ENCODE data around the gene MAP4K4. TPM values are rescaled to one million over a fixed set of nuclear protein-coding genes. Genes with fewer than 3 reads are reported as not detected.

MAP4K4 gene
- total RNA-seq, 1 donor from 2014 or later: 122 TPM

DNA sequence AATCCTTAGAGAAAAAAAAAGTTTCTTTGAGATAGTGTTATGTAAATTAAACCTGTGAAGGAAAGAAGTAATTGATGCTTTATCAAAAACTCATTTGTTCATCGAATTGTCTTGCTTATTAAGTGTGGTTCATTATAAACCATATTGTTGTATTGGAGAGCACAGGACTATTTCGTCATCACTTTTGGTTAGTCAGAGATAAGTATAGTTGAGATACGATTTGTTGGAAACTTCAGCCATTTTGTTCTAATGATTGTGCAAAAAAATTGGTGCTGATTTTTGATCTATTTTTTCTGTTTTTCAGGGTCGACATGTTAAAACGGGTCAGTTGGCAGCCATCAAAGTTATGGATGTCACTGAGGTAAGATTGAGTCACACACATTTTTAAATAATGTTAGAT, 92.9 kb downstream of the MAP4K4 start:
- DNase-seq (ENCODE audit: low spot score): no peak
- H3K27me3 Mint-ChIP-seq (ENCODE audit: low read depth): no peaks in the 10 kb centered on the region
- TF ChIP-seq, protein P1, sequence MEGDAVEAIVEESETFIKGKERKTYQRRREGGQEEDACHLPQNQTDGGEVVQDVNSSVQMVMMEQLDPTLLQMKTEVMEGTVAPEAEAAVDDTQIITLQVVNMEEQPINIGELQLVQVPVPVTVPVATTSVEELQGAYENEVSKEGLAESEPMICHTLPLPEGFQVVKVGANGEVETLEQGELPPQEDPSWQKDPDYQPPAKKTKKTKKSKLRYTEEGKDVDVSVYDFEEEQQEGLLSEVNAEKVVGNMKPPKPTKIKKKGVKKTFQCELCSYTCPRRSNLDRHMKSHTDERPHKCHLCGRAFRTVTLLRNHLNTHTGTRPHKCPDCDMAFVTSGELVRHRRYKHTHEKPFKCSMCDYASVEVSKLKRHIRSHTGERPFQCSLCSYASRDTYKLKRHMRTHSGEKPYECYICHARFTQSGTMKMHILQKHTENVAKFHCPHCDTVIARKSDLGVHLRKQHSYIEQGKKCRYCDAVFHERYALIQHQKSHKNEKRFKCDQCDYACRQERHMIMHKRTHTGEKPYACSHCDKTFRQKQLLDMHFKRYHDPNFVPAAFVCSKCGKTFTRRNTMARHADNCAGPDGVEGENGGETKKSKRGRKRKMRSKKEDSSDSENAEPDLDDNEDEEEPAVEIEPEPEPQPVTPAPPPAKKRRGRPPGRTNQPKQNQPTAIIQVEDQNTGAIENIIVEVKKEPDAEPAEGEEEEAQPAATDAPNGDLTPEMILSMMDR (IDR thresholded peaks at IDR 0.05): no peak
- H3K27ac Mint-ChIP-seq (ENCODE audit: unreplicated experiment): no peak overlapping the region
- H3K36me3 Mint-ChIP-seq (ENCODE audit: low read depth): peaks cover 2% of the 10 kb centered on the region
- peaks cover 59% of the 10 kb centered on the region for H3K4me1 Mint-ChIP-seq (ENCODE audit: low read depth)
- H3K9me3 Mint-ChIP-seq (ENCODE audit: low read depth): no peaks in the 10 kb centered on the region
- no peak overlapping the region for H3K4me3 Mint-ChIP-seq (ENCODE audit: unreplicated experiment)

DNA sequence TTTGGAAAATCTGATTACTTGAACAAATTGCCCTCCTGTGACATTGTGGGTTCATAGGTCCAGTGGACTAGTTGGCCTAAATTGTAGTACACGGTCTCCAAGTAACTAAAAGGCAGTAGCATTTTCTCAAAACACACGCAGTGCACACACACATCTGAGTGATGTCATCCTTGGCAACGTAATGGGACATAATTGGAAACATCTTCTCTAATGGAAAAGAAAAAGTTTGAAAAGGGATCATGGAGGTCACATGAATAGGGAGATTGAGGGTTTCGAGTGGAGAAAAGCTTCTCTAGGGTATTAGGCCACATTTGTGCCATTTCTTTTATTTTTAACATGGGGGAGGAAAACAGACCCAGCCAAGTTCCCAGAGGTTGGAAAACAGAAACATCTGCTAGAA, 93.3 kb downstream of the MAP4K4 start:
- no peak overlapping the region for H3K27ac Mint-ChIP-seq (ENCODE audit: unreplicated experiment)
- no peaks in the 10 kb centered on the region for H3K27me3 Mint-ChIP-seq (ENCODE audit: low read depth)
- DNase-seq (ENCODE audit: low spot score): no peak
- TF ChIP-seq, protein P1 (IDR thresholded peaks at IDR 0.05): no peak
- H3K4me3 Mint-ChIP-seq (ENCODE audit: unreplicated experiment): no peak overlapping the region
- H3K36me3 Mint-ChIP-seq (ENCODE audit: low read depth): peaks cover 2% of the 10 kb centered on the region
- peaks cover 59% of the 10 kb centered on the region for H3K4me1 Mint-ChIP-seq (ENCODE audit: low read depth)
- no peaks in the 10 kb centered on the region for H3K9me3 Mint-ChIP-seq (ENCODE audit: low read depth)

DNA sequence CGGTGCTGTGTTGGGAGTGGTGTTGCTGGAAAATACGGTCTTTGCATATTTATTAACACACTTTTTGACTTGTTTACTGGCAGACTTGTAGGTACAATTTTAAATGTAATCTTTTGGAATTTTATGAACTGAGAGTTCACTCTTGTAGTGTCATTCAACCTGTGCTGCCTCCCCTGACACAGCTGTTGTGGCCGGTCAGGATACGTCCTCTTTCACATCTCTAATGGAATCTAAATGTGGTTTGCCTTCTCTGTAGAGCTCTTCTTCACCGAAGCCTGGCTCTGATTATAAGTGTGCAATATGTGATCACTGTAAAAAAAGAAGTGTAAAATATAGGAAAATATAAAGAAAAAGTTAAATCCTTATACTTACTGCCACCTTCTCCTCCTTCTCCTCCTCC, 94.7 kb downstream of the MAP4K4 start:
- Mint-ChIP-seq H3K36me3 (ENCODE audit: low read depth) (peaks cover 2% of the 10 kb centered on the region), H3K27me3 (ENCODE audit: low read depth) (no peaks in the 10 kb centered on the region), H3K4me1 (ENCODE audit: low read depth) (peaks cover 47% of the 10 kb centered on the region), H3K9me3 (ENCODE audit: low read depth) (no peaks in the 10 kb centered on the region), H3K27ac (ENCODE audit: unreplicated experiment) (no peak overlapping the region), H3K4me3 (ENCODE audit: unreplicated experiment) (no peak overlapping the region)
- no peak for DNase-seq (ENCODE audit: low spot score)
- TF ChIP-seq, protein P1 (IDR thresholded peaks at IDR 0.05): no peak

DNA sequence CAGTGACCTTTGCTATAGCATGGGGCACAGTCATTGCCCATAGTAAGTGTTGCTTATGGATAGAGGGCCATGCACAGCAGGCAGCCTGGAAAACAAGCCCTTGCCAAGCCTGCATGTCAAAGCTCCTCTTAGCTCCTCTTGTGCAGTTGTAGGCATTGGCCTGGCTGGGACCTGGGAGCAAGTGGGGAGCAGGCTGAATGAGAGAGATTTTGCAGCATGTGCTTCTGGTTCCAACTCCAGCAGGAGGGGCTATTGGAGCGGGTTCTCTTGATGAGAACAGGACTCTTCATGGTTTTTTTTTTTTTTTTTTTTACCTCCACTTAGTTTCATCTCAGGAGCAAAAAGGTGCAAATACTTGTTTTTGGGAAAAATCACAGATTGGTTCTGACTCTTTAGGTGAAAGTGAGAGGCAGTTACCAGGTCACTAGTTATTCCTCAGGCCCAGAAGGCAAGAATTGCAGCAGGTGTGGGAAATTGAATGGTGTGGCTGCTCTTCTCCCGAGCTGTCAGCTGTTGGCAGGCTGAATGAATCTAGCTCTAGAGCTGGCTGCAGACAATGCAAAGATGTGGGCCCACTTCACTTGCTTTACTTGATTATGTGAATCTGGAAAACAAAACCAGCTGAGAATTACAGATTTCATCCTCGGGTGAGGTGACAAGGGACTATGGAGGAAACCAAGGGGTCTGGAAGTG, 95.9 kb downstream of the MAP4K4 start:
- Mint-ChIP-seq H3K9me3 (ENCODE audit: low read depth) (no peaks in the 10 kb centered on the region), H3K27me3 (ENCODE audit: low read depth) (no peaks in the 10 kb centered on the region), H3K27ac (ENCODE audit: unreplicated experiment) (peak overlapping the region; percentile 34), H3K4me3 (ENCODE audit: unreplicated experiment) (no peak overlapping the region), H3K4me1 (ENCODE audit: low read depth) (peaks cover 39% of the 10 kb centered on the region), H3K36me3 (ENCODE audit: low read depth) (peaks cover 2% of the 10 kb centered on the region)
- DNase-seq (ENCODE audit: low spot score): no peak
- TF ChIP-seq, protein P1 (IDR thresholded peaks at IDR 0.05): peak; percentile 36

DNA sequence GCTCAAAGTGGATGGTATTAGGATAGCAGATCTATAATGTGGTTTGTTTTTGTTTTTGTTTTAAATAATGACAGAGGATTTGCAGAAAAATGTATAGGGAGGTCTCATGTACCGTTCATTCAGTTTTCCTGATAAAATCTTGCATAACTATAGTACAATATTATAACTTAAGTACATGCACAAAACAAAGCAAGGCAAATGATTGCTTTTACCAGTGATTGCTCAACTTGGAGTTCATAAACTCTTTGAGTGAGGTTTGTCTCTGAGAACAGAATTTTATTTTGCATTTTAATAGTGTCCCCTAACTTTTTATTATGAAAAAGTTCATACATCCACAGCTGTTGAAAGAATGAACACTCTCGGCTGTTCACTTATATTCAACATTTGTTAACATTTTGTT, 96.6 kb downstream of the MAP4K4 start:
- TF ChIP-seq, protein P1 (IDR thresholded peaks at IDR 0.05): no peak
- Mint-ChIP-seq H3K36me3 (ENCODE audit: low read depth) (peaks cover 2% of the 10 kb centered on the region), H3K27me3 (ENCODE audit: low read depth) (no peaks in the 10 kb centered on the region), H3K9me3 (ENCODE audit: low read depth) (no peaks in the 10 kb centered on the region), H3K27ac (ENCODE audit: unreplicated experiment) (peak overlapping the region; percentile 34), H3K4me3 (ENCODE audit: unreplicated experiment) (no peak overlapping the region), H3K4me1 (ENCODE audit: low read depth) (peaks cover 32% of the 10 kb centered on the region)
- DNase-seq (ENCODE audit: low spot score): no peak

Measured in chondrocyte (in vitro differentiated cells).